Measurements from ENCODE around the gene RSPRY1.

Gene RSPRY1

DNA sequence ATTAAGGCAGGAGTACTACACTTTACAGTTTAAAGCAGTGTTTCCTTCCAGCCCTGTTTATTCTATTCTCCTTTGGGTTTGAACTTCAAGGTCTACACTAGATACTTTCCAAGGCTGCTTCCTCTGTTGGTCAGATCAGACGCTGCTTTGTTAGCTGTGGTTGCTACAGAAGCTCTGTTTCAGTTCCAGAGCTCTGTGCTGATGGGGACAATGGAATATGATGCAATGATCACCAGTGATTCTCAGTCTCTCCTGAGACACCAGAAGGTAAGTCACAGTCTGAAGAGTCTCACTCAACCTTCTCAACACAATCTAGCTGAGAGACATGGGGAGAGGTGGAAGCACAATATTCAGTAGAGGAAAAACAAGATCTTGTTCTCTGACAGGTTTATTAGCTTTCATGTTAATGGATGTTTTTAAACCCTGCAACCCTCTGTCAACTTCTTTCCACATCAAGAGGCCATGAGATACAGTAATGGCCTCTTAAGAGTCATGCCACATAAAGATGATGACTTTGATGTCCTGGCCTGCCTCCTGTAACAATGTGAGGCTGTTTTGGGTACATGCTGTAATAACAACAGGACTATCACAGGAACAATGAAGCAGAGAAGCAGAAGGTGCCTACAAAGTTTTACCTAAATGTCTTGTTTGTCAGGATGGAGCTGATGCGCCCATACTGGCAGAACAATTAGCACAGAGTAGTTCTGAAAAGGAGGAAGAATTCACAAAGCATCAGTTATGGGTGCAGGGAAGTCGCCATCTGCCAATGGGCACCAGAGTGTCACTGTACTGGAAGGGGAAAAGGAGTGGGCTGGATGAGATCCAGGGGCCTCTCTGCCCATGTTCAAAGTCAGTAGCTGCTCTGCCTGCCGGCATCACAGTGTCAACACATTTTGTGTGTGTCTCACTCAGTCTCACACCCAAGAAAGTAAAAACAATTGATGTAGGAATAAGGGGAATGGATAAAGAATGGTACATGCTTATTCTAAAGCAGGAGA is 33.7 kb upstream of the RSPRY1 start:
- DNase-seq, result no peak

DNA sequence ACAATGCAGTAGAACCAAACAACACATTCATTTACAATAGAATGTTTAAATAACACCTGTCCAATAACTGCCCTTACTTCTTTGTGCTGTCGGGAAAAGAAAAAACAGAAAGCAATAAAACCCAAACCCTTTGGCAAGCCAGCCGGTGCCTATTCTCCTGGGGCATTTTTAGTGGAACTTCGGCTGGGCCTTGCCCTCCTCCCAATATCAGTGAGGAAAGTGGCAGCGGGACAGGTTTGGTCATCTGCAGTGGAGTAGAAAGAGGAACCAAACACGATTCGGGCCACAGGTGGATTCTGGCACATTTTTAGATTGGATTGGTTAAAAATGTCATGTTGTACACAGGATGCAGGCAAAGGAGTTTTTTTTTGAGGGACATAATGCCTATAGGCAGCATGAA is 32.3 kb upstream of the RSPRY1 start:
- no peak for DNase-seq

DNA sequence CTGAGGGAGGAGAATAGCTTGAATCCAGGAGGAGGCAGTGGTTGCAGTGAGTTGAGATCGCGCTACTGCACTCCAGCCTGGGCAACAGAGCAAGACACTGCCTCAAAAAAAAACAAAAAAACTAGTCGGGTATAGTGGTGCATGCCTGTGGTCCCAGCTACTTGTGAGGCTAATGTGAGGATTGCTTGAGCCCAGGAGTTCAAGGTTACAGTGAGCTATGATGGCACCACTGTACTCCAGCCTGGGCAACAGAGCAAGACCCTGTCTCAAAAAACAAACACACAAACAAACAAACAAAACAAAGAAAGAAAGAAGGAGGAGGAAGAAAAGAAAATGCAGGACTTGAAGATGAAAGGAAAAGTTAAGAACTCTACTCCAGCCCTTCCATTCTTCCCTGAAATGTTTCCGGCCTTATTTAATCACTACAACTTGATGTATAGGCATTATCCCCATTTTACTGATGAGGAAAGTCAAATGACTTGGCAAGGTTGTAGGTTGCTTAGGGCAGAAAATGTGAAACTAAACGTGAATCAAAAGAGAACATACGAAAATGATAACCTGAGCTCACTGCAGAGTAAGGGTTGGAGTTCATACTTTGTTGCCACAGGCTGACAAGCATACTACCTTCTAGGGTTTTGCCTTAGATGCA is 30.3 kb upstream of the RSPRY1 start:
- no peak for DNase-seq

DNA sequence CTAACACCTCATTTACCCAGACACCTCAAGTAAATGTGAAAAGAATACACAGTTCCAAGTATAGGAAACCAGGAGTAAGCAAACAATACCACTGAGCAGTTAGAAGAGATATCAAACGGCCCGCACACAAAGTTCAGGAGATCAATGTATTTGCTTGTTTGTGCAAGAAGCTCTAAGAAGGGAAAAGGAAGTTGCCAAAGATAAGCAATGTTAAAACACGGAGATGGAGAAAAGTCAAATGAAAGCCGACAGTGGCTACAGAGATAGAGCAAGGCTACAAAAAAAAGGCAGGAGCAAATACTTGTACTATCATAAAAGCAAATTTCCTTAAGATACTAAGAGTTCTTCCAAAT is 29.8 kb upstream of the RSPRY1 start:
- no peak for DNase-seq

DNA sequence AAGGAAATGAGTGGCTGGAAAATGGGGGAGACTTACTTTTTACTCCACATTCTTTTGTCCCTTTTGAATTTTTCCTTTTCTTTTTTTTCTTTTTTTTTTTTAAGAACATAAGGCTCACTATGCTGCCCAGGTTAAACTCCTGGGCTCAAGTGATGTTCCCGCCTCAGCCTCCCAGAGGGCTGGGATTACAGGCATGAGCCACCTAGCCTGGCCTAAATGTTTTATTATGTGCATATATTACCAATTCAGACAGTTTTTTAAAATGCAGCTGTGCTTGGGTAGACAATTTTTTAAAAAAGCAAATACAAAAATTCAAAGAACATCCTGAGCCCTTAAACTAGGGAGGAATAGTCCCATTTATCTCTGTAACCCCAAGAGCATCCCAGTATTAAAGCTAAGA is 28.6 kb upstream of the RSPRY1 start:
- no peak for DNase-seq

DNA sequence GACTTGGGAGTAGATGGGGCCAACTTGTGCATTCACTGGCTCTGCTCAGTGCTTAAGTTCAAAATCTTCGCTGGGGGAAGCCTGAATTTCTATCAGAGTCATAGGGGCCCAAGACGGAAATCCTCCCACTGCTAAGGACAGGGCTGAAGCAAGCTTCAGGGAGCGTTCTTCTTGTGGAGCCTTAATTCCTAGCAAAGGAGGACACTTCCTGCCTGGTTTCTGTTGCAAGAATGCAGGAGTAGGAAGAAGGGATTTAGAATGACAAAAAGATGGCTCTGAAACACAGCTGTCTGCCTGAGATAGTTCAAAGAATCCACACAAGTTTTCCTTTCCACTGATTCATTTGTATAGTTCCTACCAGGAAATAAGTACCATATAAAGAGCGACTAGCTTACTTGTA is 26.7 kb upstream of the RSPRY1 start:
- DNase-seq, result no peak

DNA sequence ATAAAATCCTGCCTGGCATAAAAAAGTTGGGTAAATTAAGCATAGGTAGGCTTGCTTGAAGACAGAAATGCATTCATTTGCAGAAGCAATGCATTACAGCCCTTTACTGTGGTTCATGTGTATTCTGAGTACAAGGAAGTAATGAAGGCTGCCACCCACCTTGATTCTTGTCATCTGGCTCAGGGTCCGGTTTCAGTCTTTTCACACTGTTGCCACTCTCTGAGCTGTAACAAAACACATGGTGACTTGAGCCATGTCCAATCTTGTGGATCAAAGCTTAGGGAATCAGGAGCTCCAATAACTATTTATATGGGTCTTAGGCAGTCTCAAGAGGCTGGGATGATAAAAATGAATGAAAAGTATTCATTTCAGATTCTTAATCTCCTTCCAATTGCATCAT is 22.3 kb upstream of the RSPRY1 start:
- DNase-seq, result no peak

DNA sequence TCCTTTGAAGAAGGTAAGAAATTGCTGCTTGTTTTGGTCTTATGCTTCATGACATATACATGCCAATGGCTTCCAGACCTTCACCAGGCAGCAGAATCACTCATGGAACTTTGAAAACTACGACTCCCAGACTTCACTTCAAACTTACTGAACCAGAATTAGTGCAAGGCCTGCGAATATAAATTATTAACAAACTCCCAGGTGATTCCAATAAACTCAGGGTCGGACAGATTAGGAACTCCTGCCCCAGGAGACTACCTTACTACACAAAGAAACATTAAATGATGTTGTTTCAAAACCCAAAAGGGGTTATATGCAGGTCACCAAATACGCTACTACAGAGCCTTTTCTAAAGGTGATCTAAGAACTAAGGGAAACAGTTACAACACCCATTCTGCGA is 20.6 kb upstream of the RSPRY1 start:
- DNase-seq, result no peak

DNA sequence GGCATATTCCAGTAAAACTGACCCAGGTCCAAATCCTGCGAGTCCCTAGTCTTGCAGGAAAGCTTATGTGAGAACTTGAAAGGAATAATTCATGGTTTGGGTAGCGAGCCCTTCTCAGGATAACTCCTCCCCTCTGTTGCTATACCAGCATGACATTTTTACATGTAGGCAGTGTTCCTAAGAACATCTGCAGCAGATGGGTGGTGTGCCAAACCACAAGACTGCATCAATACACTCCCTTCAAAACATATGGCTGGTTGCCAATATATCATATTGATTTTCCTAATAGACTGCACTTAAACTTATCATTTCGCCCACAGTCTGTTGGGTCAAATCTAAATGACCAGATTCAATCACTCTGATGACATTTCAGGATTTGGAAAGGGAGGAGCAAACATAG is 20.2 kb upstream of the RSPRY1 start:
- DNase-seq, result no peak

DNA sequence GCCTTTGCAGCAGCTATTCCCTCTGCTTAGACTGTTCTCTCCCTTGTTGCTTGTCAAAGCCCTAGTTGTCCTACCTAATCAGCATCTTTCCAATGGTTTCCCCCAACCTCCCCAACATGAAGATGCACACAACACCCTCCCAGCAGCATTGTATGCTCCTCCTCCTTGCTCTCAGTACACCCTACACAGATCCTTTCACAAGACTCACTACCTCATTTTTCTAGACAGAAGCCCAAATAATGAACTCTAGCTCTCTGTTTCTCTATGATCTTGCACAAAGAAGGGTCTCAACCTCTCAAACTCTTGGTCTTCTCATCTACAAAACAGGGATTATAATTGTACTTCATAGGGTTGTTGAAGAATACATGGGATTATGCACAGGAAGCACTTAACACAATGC is 19.7 kb upstream of the RSPRY1 start:
- DNase-seq, result no peak

DNA sequence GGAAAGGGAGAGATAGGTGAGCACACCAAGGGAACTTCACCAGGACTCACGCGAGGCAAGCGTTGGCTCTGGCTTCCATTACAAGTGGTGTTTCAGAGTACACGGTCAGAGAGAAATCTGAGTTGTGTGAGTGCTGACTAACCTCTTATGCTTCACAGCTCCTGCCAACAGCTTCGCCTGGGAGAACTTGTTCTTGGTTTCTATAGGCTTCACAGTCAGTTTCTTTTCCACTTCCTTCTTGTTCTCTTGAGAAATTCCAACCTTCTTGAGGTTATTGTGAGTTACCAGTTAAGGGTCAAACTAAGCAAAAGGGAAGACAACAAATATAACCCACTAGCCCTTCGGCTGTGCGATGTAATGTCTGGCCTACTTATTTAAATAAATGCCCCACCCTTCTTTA is 19.2 kb upstream of the RSPRY1 start:
- DNase-seq, result peak; percentile 38

DNA sequence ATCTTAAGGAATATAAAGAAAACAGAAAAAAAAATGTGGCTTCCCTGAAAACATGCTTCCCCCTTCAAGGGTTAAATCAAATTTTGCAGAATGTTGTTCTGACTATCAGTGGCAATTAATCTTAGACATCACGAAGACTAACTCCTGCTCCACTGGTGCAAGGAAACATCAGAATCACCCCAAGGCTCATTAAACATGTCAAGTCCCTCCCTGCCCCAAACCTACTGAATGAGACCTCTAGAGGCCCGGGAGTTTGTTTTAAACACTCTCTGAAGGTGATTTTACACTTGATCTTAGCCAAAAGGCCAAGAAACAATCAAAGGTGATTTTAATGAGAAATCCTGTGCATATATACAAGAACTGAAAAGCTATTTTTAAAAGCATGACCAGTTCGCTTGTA is 18.6 kb upstream of the RSPRY1 start:
- peak; percentile 56 for DNase-seq

DNA sequence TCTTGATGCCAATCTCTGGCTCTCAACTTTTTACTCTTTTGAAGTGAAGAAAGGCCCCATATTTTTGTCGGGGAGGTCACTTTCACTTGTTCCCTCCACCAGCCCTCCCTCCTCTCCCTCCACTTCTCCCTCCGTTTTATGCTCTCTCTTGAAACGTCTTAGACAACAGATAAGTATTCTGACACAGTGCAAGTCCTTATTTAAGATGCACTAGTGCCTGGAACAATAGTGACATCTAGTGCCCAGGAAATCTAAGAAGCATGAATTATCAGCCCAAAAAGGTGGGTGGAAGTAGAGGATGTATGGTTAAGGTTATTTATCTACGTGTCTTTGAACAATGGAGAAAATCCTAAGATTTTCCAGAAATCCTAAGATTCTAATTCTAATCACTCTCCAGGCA is 18.2 kb upstream of the RSPRY1 start:
- peak; percentile 45 for DNase-seq

DNA sequence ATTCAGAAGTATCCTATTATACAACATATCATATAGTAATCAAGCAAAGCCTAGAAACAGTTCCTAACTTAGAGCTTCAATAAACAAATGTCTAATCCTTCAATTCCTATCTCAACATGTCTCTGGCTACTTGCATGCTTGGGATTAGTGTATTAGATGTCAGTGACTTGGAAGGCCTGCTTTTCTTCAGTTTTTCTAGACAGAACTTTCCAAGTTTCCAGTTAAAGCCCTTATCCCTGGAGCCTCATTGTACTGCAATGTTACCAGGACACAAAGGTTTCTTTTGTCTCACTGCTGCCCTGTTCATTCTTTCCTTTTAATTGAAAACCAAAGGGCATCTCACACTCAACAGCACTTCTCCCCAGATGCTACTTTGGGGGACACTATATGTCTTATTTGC is 16.8 kb upstream of the RSPRY1 start:
- DNase-seq, result no peak

DNA sequence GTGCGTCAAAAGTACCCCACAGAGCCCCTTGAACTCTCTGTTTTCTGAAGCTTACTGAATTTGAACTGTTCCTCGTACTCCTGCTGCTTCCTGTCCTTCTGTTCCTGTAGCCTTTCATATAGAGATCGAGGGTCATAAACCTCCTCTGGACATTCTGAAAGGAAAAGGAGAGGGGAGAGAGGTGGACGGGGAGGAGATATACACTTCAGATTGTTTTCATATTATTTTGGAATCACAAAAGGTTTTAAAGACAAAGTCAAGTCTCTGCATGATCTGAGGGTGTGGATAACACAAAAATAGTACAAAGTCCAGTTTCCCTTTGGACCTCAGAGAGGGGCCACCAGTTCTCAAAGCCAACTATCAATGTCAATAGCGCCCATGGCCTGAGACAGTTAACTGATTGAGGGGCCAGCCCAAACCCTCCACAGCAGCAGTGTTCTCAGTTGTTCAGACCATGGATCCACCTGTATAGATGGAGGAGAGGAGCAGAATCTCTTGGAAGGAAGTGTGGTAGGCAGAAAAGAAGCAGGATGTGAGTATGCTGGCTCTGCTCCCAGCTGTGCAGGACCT is 13.3 kb upstream of the RSPRY1 start:
- DNase-seq, result no peak

DNA sequence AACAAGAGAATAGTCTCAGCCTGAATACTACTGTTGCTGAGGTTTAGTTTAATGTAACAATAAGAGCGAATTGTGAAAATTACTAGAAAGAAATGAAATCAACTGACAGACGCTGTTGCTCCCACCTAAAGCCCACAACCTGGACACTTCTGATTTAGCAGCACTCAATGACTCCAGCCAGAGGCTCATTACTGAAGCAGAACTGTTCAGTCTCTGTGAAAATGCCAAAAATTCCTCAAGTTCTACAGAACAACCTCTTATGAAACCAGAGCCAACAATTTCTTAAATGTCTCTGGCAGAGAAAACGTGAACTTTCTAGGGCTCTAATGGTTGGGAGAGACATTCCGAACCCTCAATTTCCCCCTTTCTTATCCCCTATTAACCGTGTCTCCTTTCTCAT is 10.2 kb upstream of the RSPRY1 start:
- DNase-seq, result peak; percentile 30

DNA sequence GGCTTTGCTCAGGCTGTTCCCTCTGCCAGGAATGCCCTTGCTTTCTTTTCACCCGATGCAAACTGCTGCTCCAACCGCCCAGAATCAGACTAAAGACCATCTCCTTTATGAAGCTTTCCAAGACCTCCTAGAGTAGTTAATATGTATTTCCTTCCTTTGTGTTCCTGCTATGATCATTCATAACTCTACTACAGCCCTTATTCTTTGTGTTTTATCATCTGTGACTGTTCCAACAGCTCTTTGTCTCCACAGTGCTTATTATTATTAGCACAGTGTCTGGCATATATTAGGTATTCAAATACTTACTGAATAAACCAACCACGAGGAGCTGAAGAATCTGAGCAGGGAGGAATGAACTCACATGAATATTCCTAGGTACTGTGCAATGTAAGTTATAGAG is 7.9 kb upstream of the RSPRY1 start:
- peak; percentile 74 for DNase-seq

DNA sequence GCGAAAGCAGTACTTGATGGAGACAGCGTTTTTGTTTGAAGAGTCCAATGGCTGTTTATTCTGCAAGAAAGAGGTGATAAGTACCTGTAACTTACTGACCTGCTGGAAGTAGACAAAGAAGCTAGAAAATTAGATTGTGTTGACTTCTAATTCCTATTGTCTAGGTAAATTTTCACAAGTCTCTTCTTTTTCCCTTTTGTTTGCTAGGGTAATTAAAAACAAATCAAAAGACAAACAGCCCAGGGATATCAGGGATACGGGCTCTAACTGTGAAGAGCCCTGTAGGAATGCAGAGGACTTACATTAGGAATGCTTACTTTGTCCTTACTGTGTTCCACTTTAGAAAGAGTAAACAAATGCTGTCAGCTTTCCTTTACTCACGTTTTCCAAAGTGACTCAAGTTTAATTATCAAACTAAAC is 7.3 kb upstream of the RSPRY1 start:
- DNase-seq, result no peak

DNA sequence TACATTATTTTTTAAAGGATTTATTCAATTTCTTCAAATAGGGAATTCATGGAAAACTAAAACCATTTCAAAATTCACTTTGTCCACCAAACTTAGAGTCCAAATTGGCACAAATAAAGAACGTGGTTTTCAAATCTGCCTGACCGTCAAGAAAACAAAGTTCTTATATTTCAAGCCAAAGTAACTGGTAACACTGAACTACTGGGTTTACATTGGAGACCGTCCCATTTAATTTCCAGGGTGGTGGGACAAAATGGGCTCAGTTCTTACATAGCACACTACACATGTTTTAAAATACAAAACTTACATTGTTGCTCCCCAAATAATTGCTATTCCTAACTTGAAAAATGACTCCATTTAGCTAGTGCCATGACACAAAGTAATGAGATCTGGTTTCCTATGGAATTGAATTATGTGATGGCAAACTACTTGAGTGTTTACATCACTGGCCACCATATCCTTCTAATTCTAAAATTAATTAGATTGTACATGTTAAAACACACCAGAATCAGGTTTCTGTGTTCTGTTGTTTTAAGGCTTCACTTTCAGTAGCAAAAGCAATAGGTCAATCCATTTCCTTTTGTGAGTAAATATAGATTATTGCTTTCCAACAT is 6.8 kb upstream of the RSPRY1 start:
- DNase-seq, result no peak

DNA sequence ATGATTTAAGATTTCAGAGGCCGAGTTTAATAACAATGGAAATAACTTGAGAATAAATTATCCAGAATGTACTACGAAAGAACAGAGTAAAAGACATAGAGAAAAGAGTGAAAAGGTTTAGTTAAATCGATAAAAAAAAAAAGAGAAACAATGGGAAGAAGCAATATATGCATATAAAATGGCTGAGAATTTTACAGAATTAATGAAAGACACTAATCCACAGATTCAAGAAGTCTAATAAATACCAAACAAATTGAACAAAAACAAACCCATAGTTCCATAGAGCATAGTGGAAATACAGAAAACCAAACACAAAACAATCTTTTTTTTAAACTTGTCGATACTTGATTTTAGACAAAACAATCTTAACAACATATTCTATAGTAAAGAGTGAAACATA is 2.0 kb upstream of the RSPRY1 start:
- no peak for DNase-seq

DNA sequence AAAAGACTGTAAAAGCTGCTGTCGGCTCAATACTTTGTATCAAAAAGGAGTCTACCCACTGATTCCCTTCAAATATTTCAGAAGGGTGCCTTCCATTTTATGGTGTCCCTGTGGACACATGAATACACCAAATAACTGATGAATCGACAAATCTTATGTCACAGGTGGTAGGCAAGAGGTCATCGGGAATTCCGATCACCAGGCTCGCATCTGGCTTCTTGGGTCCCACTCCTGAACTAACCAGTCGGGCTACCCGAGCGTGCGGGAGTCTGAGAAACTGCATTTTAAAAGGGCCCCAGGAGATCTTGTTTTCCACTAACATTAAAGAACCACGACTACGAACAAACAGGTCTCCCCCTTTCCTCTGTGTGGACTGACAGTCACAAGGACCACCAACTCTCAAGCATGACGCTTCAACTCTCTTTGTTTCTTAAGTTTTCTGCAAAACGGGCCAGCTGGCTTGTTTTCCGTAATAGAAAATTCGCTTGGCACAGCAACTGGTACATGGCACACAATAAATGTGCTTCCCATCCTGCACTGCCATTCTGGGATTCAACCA is 1.2 kb upstream of the RSPRY1 start:
- no peak for DNase-seq

DNA sequence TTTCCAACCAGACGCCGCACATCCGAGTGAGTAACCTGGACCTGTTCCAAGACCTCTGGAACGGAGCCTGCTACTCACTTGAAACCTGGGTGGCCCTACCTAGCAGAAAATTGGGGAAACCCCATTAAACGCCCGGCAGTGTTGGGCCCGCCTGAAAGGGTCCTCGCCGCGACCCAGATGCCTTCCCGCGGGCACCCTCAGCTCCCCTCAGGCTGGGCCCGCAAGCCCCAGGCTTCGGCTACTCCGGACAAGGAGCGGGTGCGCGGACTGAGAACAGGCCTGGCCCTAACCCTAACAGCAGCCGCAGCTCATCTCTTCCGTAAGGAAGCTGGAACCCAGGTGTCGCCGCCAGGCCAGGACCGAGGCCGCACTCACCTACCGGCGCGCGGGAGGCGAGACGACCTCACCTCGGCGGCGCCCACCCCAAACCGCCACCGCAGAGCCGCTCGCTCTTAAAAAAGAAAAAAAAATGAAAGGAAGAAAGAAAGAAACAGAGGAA is 634 bp upstream of the RSPRY1 start:
- peak; percentile 53 for DNase-seq

Data from kidney glomerular epithelial cell (primary cell).